HG02678 (cell line): ENCODE results near the gene SESN2.

Experiments
- ATAC-seq: cut with Tn5 transposase; IDR thresholded peaks from one replicate; pipeline ENCODE4 v1.9.1; 2021; ENCODE audit warnings: mild to moderate bottlenecking, moderate library complexity; ENCODE audit not compliant: unreplicated experiment

The SESN2 gene

DNA sequence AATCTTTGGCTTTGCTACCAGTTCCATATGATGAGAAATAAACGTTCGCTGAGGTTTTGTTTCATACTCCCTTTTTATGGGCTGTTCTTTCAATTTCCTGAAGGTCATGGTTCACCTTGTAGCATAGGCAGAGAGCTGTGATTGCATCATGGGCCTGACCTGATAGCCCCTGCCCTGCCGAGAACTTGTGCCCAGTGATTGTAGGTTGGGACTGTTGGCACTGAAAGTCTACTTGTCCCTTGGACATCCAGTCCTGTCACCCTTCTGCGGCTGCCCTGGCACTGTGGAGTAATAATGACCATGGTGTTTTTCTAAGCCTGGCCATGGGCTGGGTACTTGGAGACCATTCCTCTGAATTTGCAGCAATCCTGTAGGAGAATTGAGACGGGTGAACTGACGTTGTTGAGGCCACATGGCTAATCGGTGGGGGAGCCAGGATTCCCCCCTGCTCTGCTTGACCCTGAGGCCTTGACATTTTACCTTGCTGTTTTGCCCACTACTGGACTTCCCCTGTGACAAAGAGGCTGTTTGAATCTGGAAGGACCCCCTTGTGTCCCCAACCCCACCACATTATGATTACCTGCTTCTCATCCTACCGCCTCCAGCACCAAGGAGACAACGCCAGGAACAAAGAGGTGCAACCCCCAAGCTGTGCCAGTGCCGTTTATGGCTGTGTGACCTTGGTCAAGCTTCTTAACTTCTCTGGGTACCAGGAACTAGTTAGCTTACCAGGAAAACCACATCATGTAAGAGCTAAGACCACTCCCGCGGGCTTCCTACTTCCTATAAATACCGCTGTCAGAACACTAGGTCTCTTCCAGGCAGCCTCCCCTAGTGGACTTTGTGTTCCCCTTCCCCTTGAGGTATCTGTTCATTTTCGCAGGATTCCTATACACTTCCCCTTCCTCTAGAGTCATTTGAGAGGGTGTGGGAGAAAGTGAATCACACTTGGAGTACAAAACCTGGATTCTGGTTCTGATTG lies 23.4 kb downstream of the SESN2 start:
- ATAC-seq = no peak

DNA sequence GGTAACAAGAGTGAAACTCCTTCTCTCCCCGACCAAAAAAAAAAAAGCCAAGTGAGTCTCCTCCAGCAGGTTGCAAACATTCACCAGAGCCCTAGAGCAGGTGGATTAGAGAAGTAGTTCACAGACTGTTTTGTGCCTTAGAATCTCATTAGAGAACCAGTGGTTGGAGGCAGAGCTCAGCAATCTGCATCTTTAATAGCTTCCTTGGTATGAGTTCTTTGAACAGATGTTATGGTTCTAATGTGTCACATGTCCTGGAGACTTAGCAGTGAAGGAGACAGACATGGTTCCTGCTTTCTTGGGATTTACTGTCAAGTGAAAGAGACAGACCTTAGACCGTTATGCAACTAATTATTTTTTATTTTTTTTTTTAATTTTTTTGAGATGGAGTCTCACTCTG lies 26.8 kb downstream of the SESN2 start:
- no peak for ATAC-seq

DNA sequence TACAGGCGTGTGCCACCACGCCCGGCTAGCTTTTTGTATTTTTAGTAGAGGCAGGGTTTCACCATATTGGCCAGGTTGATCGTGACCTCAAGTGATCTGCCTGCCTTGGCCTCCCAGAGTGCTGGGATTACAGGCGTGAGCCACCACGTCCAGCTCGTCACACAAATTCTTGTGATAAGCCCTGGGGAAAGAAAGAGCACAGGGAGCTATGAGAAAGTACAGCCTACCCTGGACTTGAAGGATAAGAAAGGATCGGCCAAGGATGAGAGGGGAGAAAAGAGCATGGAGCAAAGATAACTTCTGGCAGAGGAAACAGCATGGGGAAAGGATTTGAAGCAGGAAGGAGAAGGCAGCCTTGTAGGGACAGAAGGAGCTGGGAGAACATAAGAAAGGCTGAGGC lies 29.2 kb downstream of the SESN2 start:
- ATAC-seq = no peak

DNA sequence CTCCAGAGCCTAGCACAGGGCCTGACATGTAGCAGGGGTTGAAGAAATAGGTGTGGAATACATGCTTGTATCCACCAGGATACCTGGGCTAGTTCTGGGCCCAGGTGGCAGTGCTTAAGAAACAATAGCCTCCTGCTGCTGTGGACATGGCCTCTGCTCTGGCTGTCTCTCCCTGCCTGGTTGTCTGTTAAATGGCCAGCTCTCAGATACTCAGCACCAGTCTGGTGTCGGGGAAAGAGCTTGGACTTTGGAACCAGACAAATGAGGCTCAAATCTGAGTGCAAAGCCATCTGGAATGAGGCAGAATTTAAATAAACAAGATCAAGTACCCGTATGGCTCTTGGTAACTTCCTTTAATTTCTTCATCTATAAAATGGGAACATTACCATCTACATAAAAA lies 31.5 kb downstream of the SESN2 start:
- ATAC-seq = no peak

DNA sequence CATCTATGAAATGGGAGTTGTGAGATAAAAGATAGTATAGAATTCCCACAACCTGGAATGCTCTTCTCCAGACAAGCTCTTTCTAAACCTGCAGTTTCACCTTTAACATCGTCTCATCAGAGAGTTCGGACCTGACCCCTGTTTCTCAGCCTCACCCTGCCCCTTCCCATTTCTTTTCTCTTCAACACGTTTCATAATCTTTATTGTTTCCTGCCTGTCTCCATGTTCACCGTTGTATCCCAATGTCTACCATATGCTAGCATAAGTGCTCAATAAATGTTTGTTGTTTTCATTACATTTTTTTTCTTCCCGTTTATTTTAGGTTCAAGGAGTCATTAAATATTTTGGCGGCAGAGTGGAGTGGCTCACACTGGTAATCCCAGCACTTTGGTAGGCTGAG lies 32.4 kb downstream of the SESN2 start:
- ATAC-seq = no peak

DNA sequence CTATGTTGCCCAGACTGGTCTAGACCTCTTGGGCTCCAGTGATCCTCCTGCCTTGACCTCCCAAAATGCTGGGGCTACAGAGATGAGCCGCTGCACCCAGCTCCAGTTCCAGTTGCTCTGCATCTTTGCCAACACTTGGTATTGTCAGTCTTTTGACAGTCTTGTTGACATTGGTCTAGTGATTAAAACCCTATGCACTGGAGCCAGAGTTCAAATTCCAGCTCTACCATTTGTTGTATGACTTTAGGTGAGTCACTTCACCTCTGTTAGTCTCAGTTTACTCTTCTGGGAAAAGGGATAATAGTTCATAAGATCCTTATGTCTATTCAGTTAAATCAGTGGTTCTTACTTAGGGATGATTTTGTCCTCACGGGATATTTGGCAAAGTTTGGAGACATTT lies 36.6 kb downstream of the SESN2 start:
- no peak for ATAC-seq

DNA sequence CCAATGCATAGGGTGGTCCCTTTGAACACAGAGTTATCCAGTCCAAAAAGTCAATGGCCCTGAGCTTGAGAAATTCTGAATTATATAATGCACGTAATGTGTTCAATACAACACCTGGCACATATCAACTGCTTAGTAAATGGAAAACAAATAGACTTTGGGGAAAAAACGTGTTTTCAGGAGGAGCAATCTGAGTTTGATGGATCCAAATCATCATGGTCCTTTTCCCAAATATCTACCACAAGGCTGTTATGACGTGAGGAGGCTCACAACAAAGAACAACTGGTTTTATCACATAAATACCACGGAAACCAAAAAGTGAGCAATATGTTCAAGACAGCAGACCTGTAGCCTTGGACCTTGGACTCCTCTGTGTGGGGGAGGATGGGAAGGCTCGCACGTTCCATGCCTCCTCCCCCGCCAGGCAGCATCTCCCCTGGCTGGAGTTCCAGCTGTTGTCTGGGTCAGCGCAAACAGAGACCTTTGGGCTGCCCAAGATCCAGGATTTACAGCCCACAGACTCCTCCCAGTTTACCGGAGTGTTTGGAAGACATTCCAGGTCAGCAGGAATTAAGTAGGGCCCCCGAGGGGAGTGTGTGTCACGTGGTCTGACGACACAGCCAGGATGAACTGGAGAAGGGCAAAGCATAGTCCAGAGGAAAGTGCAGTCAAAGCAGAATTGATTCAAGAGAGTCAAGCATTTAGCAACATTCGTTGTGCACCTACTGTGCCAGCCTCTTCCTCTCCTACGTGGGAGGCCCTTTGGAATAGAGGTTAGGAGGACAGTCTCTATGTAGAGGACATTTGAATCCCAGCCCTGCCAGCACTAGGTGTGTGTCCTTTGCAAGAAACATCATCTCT lies 37.3 kb downstream of the SESN2 start:
- ATAC-seq = no peak

DNA sequence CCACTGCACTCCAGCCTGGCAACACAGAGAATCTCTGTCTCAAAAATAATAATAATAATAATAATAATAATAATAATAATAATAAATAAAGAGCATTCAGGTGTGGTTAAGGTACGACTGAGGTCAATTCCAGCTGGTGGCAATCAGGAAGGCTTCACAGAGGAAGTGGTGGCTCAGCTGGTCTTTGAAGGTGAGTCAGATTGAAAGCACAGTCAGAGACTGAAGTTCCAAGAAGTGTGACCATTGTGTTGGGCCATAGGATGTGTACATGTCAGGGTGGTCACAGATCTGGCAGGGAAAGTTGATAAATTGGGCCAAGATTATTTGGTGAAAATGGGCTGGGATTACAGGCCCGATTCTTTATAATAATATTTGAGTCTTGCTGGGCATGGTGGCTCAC lies 38.5 kb downstream of the SESN2 start:
- peak; percentile 47 for ATAC-seq

DNA sequence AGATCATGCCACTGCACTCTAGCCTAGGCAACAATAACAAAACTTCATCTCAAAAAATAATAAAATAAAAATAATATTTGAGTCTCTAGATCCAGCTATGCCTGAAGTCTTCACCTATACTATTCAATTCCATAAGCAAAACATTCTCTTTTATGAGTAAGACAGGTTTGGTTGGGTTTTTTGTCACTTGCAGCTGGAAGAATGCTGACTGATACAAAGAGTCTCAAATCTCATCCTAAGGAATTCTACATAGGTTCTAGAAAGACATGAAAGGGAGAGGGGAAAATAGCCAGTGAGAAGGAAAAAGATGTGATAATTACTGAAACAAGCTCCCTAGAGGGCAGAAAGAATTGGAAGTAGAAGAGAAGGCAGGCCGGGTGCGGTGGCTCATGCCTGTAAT lies 39.1 kb downstream of the SESN2 start:
- no peak for ATAC-seq

DNA sequence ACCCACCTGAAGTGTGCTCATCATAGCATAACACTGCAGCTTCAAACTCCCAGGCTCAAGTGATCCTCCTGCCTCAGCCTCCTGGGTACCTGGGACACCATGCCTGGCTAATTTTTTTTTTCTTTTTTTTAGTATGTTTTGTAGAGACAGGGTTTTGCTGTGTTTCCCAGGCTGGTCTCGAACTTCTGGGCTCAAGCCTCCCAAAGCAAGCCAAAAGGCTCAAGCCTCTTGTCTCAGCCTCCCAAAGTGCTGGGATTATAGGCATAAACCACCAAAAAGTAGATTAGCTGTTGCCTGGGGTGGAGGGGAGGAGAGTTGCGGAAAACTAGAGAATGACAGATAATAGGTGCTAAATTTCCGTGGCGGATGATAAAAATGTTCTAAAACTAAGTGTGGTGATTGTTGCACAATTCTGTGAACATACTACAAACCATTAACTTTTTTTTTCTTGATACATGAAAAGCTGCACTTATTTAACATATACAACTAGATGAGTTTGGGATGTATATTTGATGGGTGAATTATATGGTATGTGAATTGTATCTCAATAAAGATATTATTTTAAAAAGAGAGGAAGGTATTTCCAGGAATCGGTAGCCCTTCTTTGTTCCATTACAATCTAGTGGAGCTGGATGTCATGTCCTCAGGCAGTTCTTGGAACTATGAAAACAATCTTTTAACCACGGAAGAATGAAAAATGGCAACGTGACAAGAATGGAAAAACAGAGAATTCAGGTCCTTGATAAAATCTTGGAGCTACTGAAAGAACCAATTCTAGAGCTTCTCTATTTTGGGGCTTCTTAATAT lies 42.3 kb downstream of the SESN2 start:
- no peak for ATAC-seq

DNA sequence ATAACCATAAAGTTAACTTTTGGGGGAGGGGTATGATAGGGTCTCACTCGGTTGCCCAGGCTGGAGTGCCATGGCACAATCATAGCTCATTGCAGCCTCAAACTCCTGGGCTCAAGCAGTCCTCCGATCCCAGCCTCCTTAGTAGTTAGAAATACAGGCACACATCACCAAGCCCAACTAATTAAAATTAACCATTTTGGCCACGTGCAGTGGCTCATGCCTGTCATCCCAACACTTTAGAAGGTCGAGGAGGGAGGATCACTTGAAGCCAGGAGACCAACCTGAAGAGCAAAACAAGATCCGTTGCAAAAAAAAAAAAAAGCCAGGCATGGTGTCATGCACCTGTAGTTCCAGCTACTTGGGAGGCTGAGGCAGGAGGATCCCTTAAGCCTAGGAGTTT lies 42.9 kb downstream of the SESN2 start:
- ATAC-seq = no peak

DNA sequence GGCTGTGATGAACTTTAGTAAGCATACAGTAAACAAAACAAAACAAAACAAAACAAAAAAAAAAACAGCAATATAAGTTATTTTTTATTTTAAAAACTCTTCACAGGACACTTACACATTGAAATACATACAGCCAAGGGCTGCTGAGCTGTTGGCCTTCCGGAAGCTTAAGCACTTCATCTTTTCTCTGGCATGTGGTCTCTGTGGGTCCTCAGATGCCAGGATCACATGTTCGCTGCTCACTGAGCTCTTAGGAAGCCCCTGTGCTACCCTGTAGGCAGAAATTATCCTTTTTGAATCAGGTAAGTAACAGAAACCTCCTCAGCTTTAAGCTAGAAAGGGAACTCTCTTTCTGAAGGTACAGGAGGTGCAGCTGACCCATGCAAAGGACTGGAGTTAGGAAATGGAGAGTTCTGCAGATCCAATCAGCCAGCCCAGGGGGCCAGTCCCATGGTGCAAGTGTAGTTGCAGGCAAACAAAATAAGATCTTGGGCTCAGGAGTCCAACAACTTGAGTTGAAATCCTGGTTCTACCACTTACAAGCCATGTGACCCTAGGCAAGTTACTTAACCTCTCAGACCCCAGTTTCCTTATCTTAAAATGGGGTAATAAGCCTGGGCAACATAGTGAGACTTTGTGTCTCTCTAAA lies 47.1 kb downstream of the SESN2 start:
- no peak for ATAC-seq

DNA sequence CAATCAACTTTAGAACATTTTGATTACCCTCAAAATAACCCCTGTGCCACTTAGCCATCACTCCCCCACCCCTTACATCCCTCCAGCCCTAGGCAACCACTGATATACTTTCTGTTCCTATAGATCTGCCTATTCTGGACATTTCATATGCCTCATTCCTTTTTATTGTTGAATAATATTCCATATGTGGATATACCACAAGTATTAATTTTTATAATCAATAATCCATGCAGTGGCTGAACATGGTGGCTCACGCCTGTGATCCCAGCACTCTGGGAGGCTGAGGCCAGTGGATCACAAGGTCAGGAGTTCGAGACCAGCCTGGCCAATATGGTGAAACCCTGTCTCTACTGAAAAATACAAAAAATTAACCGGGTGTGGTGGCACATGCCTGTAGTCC lies 49.4 kb downstream of the SESN2 start:
- ATAC-seq = no peak

DNA sequence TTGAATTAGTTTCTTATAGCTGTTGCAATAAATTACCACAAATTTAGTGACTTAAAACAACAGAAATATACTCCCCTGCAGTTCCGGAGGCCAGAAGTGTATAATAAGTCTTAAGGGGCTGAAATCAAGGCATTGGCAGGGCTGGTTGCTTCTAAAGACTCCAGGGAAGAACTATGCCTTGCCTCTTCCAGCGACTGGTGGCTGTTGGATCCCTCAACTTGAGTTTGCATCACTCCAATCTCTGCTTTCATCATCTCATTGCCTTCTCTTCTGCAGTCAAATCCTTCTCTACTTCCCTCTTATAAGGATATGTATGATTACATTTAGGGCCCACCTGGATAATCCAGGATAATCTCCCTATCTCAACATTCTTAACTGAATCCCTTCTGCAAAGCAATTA lies 50.4 kb downstream of the SESN2 start:
- ATAC-seq = no peak

DNA sequence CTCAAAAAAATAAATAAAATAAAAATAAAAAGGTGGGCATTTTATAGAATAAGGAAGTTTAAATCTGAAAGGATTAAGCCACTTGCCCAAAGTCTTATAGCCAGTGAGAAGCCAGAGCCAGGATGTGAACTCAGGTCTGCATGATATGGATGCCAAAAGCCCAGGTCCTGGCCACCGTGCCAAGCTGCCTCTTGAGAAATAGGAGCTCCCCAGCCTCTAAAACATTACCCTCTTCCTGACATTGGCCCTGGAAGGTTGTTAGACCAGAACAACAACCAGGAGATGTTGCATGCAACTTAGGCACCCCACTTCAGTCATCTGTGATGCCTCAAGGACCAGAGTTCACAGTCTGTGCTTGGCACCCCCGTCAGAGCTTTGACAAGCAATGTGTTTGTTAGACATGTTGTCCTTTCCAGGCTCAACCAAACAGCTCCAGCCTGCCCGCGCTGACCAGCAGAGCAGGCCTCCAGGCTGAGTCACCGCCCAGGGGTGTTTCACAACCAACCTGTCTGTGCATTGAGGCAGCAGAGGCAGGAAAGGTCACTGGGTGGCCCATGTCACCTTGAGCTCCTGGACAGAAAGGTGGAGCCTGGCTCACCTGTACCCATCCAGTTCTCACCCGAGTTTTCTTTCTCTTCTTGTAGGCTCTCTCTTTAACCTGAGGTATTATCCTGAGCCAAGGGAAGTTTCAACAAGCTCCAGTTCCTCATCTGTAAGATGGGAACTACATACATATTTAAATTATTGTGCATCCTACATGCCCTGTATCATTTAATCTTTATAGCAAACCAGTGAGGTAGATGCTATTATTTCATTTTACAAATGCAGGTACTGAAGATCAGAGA lies 54.6 kb downstream of the SESN2 start:
- no peak for ATAC-seq

DNA sequence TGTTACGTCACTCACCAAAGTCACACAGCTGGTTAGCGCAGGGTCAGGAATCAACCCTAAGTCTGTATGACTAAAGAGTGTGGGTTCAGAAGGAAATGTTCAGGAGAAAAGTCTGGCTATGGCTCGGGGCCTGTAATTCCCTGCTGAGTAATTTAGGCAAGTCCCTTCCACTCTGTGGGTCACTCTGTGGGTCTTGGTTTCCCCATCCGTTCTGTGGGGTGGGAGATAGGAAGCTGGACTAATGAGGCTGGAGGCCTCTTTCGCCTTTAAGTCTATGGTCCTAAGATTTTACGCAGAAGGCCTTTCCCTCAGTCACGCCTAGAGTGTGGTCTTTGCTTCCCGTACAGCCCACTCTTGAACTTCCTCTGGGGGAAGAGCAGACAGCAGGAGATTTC lies 55.2 kb downstream of the SESN2 start:
- ATAC-seq = no peak

DNA sequence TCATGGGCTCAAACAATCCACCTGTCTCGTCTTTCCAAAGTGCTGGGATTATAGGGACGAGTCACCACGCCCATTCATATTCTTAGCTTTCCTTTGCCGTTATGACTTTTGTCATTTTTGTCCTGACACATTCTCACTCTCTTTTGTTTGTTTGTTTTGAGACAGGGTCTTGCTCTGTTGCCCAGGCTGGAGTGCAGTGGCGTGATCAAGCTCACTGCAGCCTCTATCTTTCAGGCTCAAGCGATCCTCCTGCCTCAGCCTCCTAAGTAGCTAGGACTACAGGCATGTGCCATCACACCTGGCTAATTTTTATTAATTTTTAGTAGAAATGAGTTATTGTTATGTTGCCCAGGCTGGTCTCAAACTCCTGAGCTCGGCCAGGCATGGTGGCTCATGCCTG lies 57.7 kb downstream of the SESN2 start:
- no peak for ATAC-seq

DNA sequence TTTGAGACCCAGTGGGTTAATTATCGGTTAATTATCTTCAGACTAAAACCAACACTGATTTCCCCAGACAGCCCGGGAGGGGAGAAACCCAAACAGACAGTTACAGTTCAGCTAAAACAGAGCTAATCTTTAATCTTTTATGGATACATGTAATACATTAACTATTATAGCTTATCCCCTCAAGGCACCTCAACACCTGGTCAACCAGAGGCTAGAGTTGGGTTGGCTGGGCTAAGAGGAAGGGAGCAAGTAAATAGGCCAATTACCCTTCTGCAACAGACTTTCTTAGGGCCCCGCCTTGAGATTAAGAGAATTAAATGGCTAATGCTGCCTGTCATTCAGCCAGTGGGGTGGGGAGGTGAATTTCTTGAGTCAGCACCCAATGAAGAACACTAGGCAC lies 62.9 kb downstream of the SESN2 start:
- no peak for ATAC-seq

DNA sequence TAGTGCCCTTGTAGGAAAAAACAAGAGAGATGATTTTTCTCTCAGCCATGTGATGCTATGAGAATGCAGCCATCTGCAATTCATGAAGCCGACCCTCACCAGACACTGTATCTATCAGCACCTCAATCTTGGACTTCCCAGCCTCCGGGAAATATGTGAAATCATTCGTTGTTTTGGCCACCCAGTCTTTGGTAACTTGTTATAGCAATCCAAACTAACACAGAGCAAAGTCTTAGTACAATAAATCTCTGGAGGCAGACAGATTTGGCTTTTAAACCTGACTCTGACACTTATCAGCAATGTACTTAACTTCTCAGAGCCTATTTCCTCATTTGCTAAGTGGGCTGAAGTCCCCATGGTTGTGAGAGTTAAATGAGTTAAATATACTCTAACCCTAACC lies 64.4 kb downstream of the SESN2 start:
- no peak for ATAC-seq

DNA sequence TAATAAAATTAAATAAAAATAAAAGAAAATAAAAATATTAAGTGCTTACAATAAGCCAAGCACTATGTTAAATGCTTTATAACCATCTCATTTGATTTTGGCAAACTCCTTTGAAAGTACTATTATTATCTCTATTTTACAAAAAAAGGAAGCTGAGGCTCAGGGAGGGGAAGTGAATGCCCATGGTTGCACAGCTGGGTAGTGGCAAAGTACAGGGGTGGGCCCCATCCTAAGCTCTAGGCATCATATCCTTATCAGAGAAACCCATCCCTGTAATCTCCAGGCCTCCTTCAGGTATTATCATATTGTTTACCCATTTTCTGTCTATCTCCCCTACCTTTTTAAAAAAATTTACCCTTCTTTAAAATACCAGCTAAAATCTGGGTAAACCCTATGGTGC lies 67.2 kb downstream of the SESN2 start:
- ATAC-seq = no peak
